ENCODE measurements around the gene SUGCT.

SUGCT gene

GRCh38 chr7:40753455-40753854, 618.6 kb downstream of the SUGCT start:
- no peak for DNase-seq

GRCh38 chr7:40755438-40755837, 620.6 kb downstream of the SUGCT start:
- DNase-seq, result no peak

- DNase-seq, result no peak
Measured at GRCh38 chr7:40757109-40757508, 622.3 kb downstream of the SUGCT start.

GRCh38 chr7:40758590-40758989, 623.8 kb downstream of the SUGCT start:
- no peak for DNase-seq

- no peak for DNase-seq
Measured at GRCh38 chr7:40760293-40760964, 625.6 kb downstream of the SUGCT start.

- no peak for DNase-seq
Measured at GRCh38 chr7:40760987-40761386, 626.2 kb downstream of the SUGCT start.

- no peak for DNase-seq
Measured at GRCh38 chr7:40761762-40762560, 627.2 kb downstream of the SUGCT start.

GRCh38 chr7:40763319-40764287, 628.8 kb downstream of the SUGCT start:
- no peak for DNase-seq

GRCh38 chr7:40765639-40766038, 630.8 kb downstream of the SUGCT start:
- DNase-seq, result no peak

GRCh38 chr7:40772096-40772495, 637.3 kb downstream of the SUGCT start:
- DNase-seq, result no peak

GRCh38 chr7:40773656-40774055, 638.9 kb downstream of the SUGCT start:
- DNase-seq, result no peak

GRCh38 chr7:40775877-40776276, 641.1 kb downstream of the SUGCT start:
- DNase-seq, result no peak

GRCh38 chr7:40777730-40778312, 643.0 kb downstream of the SUGCT start:
- no peak for DNase-seq

GRCh38 chr7:40780460-40780859, 645.7 kb downstream of the SUGCT start:
- no peak for DNase-seq

- no peak for DNase-seq
Measured at GRCh38 chr7:40782836-40783235, 648.0 kb downstream of the SUGCT start.

- DNase-seq, result no peak
Measured at GRCh38 chr7:40784176-40784575, 649.4 kb downstream of the SUGCT start.

- DNase-seq, result no peak
Measured at GRCh38 chr7:40786909-40787308, 652.1 kb downstream of the SUGCT start.

- DNase-seq, result no peak
Measured at GRCh38 chr7:40793132-40793531, 658.3 kb downstream of the SUGCT start.

GRCh38 chr7:40795607-40796006, 660.8 kb downstream of the SUGCT start:
- no peak for DNase-seq

- DNase-seq, result no peak
Measured at GRCh38 chr7:40796723-40797122, 661.9 kb downstream of the SUGCT start.

- no peak for DNase-seq
Measured at GRCh38 chr7:40798613-40799012, 663.8 kb downstream of the SUGCT start.

GRCh38 chr7:40799493-40800403, 664.9 kb downstream of the SUGCT start:
- DNase-seq, result no peak
